K562 (cell line): ENCODE results near the gene TARS3. TPM values are rescaled to one million over a fixed set of nuclear protein-coding genes. Genes with fewer than 3 reads are reported as not detected.

Experiments used
- ATAC-seq: fragments of 200-7000 bp; cut with Tn5 transposase; 3 replicates; pipeline ENCODE4 v1.9.1; 2020; ENCODE audit warnings: moderate library complexity
- BruUV-seq: library from RNA; stranded (reverse); fragments of 400-500 nt; replicated peaks from 2 replicates; lab custom pipeline; 2021; lab: Mats Ljungman, UMichigan
- CTCF ChIA-PET: fragments of 300-600 bp; formaldehyde crosslinking; extraction: SDS; loops from one replicate; lab custom pipeline; 2021; ENCODE audit warnings: low intra/inter-chr PET ratio; lab: Yijun Ruan, JAX
- POLR2A ChIA-PET: fragments of 300-600, 350-650 bp; sonication (Branson Sonifier 250); formaldehyde crosslinking; extraction: SDS; loops from one replicate; lab custom pipeline; 2021; ENCODE audit warnings: antibody characterized with exemption, inconsistent platforms; lab: Yijun Ruan, JAX
- DNase-seq, 4 experiments: peaks; one replicate each; pipeline versions ENCODE4 v3.0.0 to v3.0.0-alpha.2; 2011 to 2018; ENCODE audit warnings: low spot score in 3 of 4, mixed read lengths in 3 of 4; ENCODE audit errors: extremely low read depth in 1 of 4
- FAIRE-seq: peaks from 2 replicates; lab custom pipeline; 2011; peaks lifted over from hg19 to GRCh38; lab: Jason Lieb, UNC
- H2AFZ ChIP-seq: 2 replicates; pipeline ENCODE4 v1.6.0; 2011; ENCODE audit warnings: low read depth, low read length, control low read depth, inconsistent platforms
- H3K27ac ChIP-seq: fragments of 200-600 bp; 3 replicates; pipeline ENCODE4 v1.8.0; 2011; ENCODE audit warnings: low read depth, mild to moderate bottlenecking, control low read depth, inconsistent platforms, low read length, moderate library complexity, mixed read lengths; ENCODE audit errors: extremely low read depth
- H3K27me3 ChIP-seq, 2 experiments: fragments of 300-600 bp in 1 of 2; 2 replicates in 1 of 2; 3 replicates in 1 of 2; pipeline versions ENCODE4 v1.6.0 to v1.8.0; 2011; ENCODE audit warnings: inconsistent platforms in 2 of 2, low read length in 2 of 2, mild to moderate bottlenecking in 1 of 2, mixed read lengths in 1 of 2, moderate library complexity in 1 of 2; ENCODE audit not compliant: control insufficient read depth in 2 of 2, insufficient read depth in 2 of 2
- H3K36me3 ChIP-seq: fragments of 300-600 bp; 3 replicates; pipeline ENCODE4 v1.8.0; 2011; ENCODE audit warnings: mild to moderate bottlenecking, low read length, inconsistent platforms; ENCODE audit not compliant: control insufficient read depth, insufficient read depth
- H3K4me1 ChIP-seq, 2 experiments: fragments of 200-600 bp in 1 of 2; replicated peaks in 1 of 2; 2 replicates in 1 of 2; 3 replicates in 1 of 2; pipeline versions ENCODE4 v1.5.1 to v1.8.0; 2011; ENCODE audit warnings: inconsistent platforms in 2 of 2, low read length in 2 of 2, mild to moderate bottlenecking in 1 of 2, mixed read lengths in 1 of 2, moderate library complexity in 1 of 2; ENCODE audit not compliant: control insufficient read depth in 2 of 2, insufficient read depth in 2 of 2
- H3K4me2 ChIP-seq: 2 replicates; pipeline ENCODE4 v1.6.1; 2011; ENCODE audit warnings: low read length, control low read depth, inconsistent platforms, mixed read lengths; ENCODE audit not compliant: insufficient read depth
- H3K4me3 ChIP-seq: fragments of 200-600 bp; sonication (generic), shearing (Covaris generic); 2 replicates; pipeline ENCODE4 v1.5.1; 2016; ENCODE audit warnings: control low read depth, inconsistent platforms
- H3K79me2 ChIP-seq: fragments of 200-600 bp; 3 replicates; pipeline ENCODE4 v1.8.0; 2011; ENCODE audit warnings: low read length, inconsistent platforms; ENCODE audit not compliant: control insufficient read depth, insufficient read depth
- H3K9ac ChIP-seq, 2 experiments: 2 replicates each; pipeline versions ENCODE4 v1.6.0 to v1.6.1; 2011; ENCODE audit warnings: low read depth in 2 of 2, low read length in 2 of 2, control low read depth in 1 of 2, inconsistent platforms in 1 of 2, mild to moderate bottlenecking in 1 of 2, mixed read lengths in 1 of 2; ENCODE audit not compliant: insufficient read depth in 1 of 2
- H3K9me1 ChIP-seq: one replicate; pipeline ENCODE4 v1.6.0; 2011; ENCODE audit warnings: inconsistent platforms, mild to moderate bottlenecking, low read length, moderate library complexity; ENCODE audit not compliant: control insufficient read depth, insufficient read depth
- H3K9me3 ChIP-seq: replicated peaks from 2 replicates; pipeline ENCODE4 v1.5.1; 2011; ENCODE audit warnings: low read depth, low read length, inconsistent platforms; ENCODE audit not compliant: control insufficient read depth, insufficient read depth
- H4K20me1 ChIP-seq: replicated peaks from 2 replicates; pipeline ENCODE4 v1.6.1; 2011; ENCODE audit warnings: low read length, inconsistent platforms, mixed read lengths; ENCODE audit not compliant: control insufficient read depth, insufficient read depth
- ARID1B ChIP-seq: fragments of 450-650 bp; IDR thresholded peaks from 2 replicates; pipeline ENCODE4 v1.6.1; 2016; ENCODE audit warnings: antibody characterized with exemption, mild to moderate bottlenecking, inconsistent platforms
- EP300 ChIP-seq: IDR thresholded peaks from 2 replicates; pipeline ENCODE4 v1.6.1; 2012; ENCODE audit warnings: low read length, improper control_type of control experiment
- FOXJ2 ChIP-seq: fragments of 200-800 bp; sonication (Bioruptor generic); IDR thresholded peaks from 2 replicates; pipeline ENCODE4 v1.6.1; 2016; ENCODE audit warnings: missing genetic modification characterization, missing compliant biosample characterization
- KLF6 ChIP-seq: fragments of 250-450 bp; sonication (Bioruptor Pico); IDR thresholded peaks from 2 replicates; pipeline ENCODE4 v1.4.0; 2020; ENCODE audit warnings: mild to moderate bottlenecking, moderate library complexity, borderline replicate concordance
- MAFF ChIP-seq: IDR thresholded peaks from 2 replicates; pipeline ENCODE4 v1.6.1; 2012; ENCODE audit warnings: low read length, improper control_type of control experiment
- NFIC ChIP-seq: fragments of 450-650 bp; IDR thresholded peaks from 2 replicates; pipeline ENCODE4 v1.6.1; 2017; ENCODE audit warnings: mild to moderate bottlenecking, inconsistent platforms
- PATZ1 ChIP-seq: fragments of 250-450 bp; sonication (Bioruptor Pico); IDR thresholded peaks from 2 replicates; pipeline ENCODE4 v1.5.0; 2020; ENCODE audit warnings: mild to moderate bottlenecking, borderline replicate concordance
- SMARCE1 ChIP-seq: fragments of 450-650 bp; IDR thresholded peaks from 2 replicates; pipeline ENCODE4 v1.7.1; 2016; ENCODE audit warnings: mild to moderate bottlenecking
- SOX6 ChIP-seq: fragments of 450-650 bp; IDR thresholded peaks from 2 replicates; pipeline ENCODE4 v1.6.1; 2014; ENCODE audit warnings: mild to moderate bottlenecking
- ZBTB40 ChIP-seq, 2 experiments: fragments of 450-650 bp in 1 of 2; sonication (generic) in 1 of 2; formaldehyde crosslinking in 1 of 2; IDR thresholded peaks; 2 replicates each; pipeline versions ENCODE4 v1.7.1 to v1.9.0; 2016 to 2022; ENCODE audit warnings: inconsistent platforms in 1 of 2, mild to moderate bottlenecking in 1 of 2, missing genetic modification reagents in 1 of 2
- WGBS: fragments of 100-300 bp; shearing (Covaris generic); methylation state at CpG from one replicate; pipeline ENCODE4 v1.1.6; 2016; ENCODE audit warnings: low coverage, mixed read lengths; ENCODE audit not compliant: insufficient coverage; ENCODE audit errors: missing lambda C conversion rate; 5-methylcytosine and 5-hydroxymethylcytosine counted together
- in situ Hi-C: fragments of 300-500 bp; cut with MboI; formaldehyde crosslinking; loops from 4 replicates; pipeline ENCODE4 v1.15.0; 2018; ENCODE audit warnings: inconsistent platforms, mixed read lengths
- intact Hi-C: fragments of 100-400 bp; cut with micrococcal nuclease; formaldehyde crosslinking; loops from 2 replicates; pipeline ENCODE4 v1.14.2; 2022
- polyA plus RNA-seq, 8 experiments: library from polyadenylated mRNA; depleted of rRNA in 4 of 8; stranded (reverse) in 5 of 8; unstranded in 3 of 8; fragments of >200 nt; fragmentation: Nextera tagmentation in 2 of 8; fragmentation: Illumina TruSeq in 1 of 8; extraction: Ambion mirVana in 2 of 8; extraction: Trizol in 1 of 8; gene quantifications; 2 replicates each; pipeline versions ENCODE4 v1.2.1 to v1.2.3, GENCODE V29; 2011 to 2014; ENCODE audit warnings: inconsistent platforms in 1 of 8, missing spikeins in 1 of 8
- total RNA-seq, 7 experiments: library from RNA; depleted of rRNA in 6 of 7; stranded (reverse); fragments of >200 nt in 6 of 7; fragmentation: Illumina TruSeq in 2 of 7; extraction: Trizol in 2 of 7; gene quantifications; 2 replicates each; pipeline versions ENCODE4 v1.2.1 to v1.2.3, GENCODE V29; 2011 to 2021; ENCODE audit warnings: low replicate concordance in 1 of 7

TARS3 gene
- total and polyA plus RNA-seq, 9 of the 15 experiments (the other 6 are each of a cell fraction or from before 2014, with no cell fraction given) = 2.1 to 14.7 (median 9.8) TPM

GRCh38 chr15:101657968-101658784 is 66.1 kb downstream of the TARS3 start:
- Histone ChIP-seq H3K79me2 (peaks cover 6% of the 10 kb centered on the region; the same call in 2 of the 3 replicates), H3K9ac (peak overlapping the region; percentile 28 to 43; a peak in 2 of 4 replicates), H3K9me1 (no peaks in the 10 kb centered on the region), H2AFZ (peak overlapping the region; percentile 69; the same call in 1 of the 2 replicates), H3K27ac (no peak overlapping the region), H3K36me3 (peaks cover 17% of the 10 kb centered on the region; the same call in 1 of the 3 replicates), H4K20me1 (no peaks in the 10 kb centered on the region), H3K4me2 (peak overlapping the region; percentile 26; the same call in 1 of the 2 replicates), H3K9me3 (no peaks in the 10 kb centered on the region), H3K4me3 (no peak overlapping the region), H3K27me3 (no peaks in the 10 kb centered on the region), H3K4me1 (peaks cover 6 to 7% of the 10 kb centered on the region in 2 experiments; a peak in 4 of 5 replicates)
- 29% methylated on average over 9 of the region's 9 CpGs for WGBS
- ChIA-PET CTCF (no interaction called here), POLR2A (interaction anchor here (0.6 to 1.8 kb wide), 2 partner anchors 10 to 556 kb away, joined by 3 to 4 read pairs; no protein-coding TSS in a partner anchor)
- no TSS peak for BruUV-seq
- FAIRE-seq (peak; percentile 78), ATAC-seq (peak; percentile 86), DNase-seq (peak in 2 of 4 experiments; percentile 34 to 70)
- in situ Hi-C loops (no loop called here), intact Hi-C loops (no loop called here)
- TF ChIP-seq SMARCE1 (no peak), ZBTB40 (IDR thresholded peaks at IDR 0.05) (peak; percentile 52; the same call in 1 of the 2 replicates), ZBTB40 (CRISPR knock-in tag; IDR thresholded peaks at IDR 0.05) (no peak), ARID1B (peak; percentile 34; the same call in 1 of the 2 replicates), NFIC (peak; percentile 92), FOXJ2 (peak; percentile 57; the same call in 1 of the 2 replicates), PATZ1 (no peak), MAFF (peak; percentile 52), EP300 (peak; percentile 31; the same call in 1 of the 2 replicates), KLF6 (CRISPR knock-in tag) (no peak), SOX6 (no peak; the same call in 1 of the 2 replicates)
